Endothelial cell of umbilical vein (primary cell): ENCODE measurements around the gene MYO1A.

ENCODE experiments used
- CTCF ChIP-seq, 2 donors: IDR thresholded peaks; 1 replicate in 1 of 2; 2 replicates in 1 of 2; pipeline ENCODE4 v1.5.1; 2011; ENCODE audit warnings: low read length in 2 of 2, mild to moderate bottlenecking in 2 of 2, moderate library complexity in 2 of 2, control low read depth in 1 of 2, inconsistent platforms in 1 of 2, low read depth in 1 of 2; ENCODE audit not compliant: insufficient read depth in 1 of 2; ENCODE audit errors: extremely low read depth in 1 of 2
- EZH2 ChIP-seq: IDR thresholded peaks from 2 replicates; pipeline ENCODE4 v1.6.1; 2012; ENCODE audit warnings: borderline replicate concordance, low read depth, mild to moderate bottlenecking, moderate library complexity, low read length, inconsistent platforms; ENCODE audit not compliant: severe bottlenecking
- GATA2 ChIP-seq: IDR thresholded peaks from 2 replicates; pipeline ENCODE4 v1.7.0; 2011; ENCODE audit warnings: low read depth, mild to moderate bottlenecking, moderate library complexity, mixed read lengths, low read length; ENCODE audit not compliant: insufficient read length, insufficient read depth
- JUN ChIP-seq: IDR thresholded peaks from 2 replicates; pipeline ENCODE4 v1.6.1; 2011; ENCODE audit warnings: borderline replicate concordance, low read depth; ENCODE audit not compliant: insufficient read length, insufficient read depth
- MAX ChIP-seq: IDR thresholded peaks from 2 replicates; pipeline ENCODE4 v1.6.1; 2011; ENCODE audit not compliant: insufficient read depth, insufficient read length
- MYC ChIP-seq: IDR thresholded peaks from one replicate; pipeline ENCODE4 v1.6.1; 2011; ENCODE audit warnings: mild to moderate bottlenecking, low read depth, low read length
- POLR2A ChIP-seq: IDR thresholded peaks from 2 replicates; pipeline ENCODE4 v1.6.1; 2012; ENCODE audit warnings: low read depth, mild to moderate bottlenecking, control low read depth, low read length

GRCh38 chr12:56988207-56988739 is 61.7 kb downstream of the MYO1A start:
- no peak for TF ChIP-seq CTCF (IDR thresholded peaks at IDR 0.05; ENCODE audit: extremely low read depth in 1 of 2, insufficient read depth in 1 of 2, low read depth in 1 of 2, low read length in 2 of 2)
- TF ChIP-seq POLR2A: no peak
- TF ChIP-seq EZH2: no peak
- TF ChIP-seq GATA2: peak; percentile 59
- TF ChIP-seq JUN: peak; percentile 32
- TF ChIP-seq MAX: no peak
- no peak for TF ChIP-seq MYC
